A549 (cell line): ENCODE measurements around the gene TXNDC2. TPM values are rescaled to one million over a fixed set of nuclear protein-coding genes. Genes with fewer than 3 reads are reported as not detected.

Experiments
- ATAC-seq, 2 experiments: fragments of 200-7000 bp in 1 of 2; fragments of >200 bp in 1 of 2; cut with Nextera tagmentation in 1 of 2; cut with Tn5 transposase in 1 of 2; 3 replicates each; pipeline versions ENCODE4 v1.8.0 to v1.9.1; 2018 to 2020; ENCODE audit warnings: mild to moderate bottlenecking in 1 of 2, moderate library complexity in 1 of 2
- CTCF ChIA-PET: fragments of 300-600 bp; sonication (Branson Sonifier 250); formaldehyde crosslinking; extraction: SDS; loops from one replicate; lab custom pipeline; 2021; ENCODE audit warnings: antibody characterized with exemption, inconsistent platforms; lab: Yijun Ruan, JAX
- POLR2A ChIA-PET: fragments of 350-600 bp; formaldehyde crosslinking; extraction: SDS; loops from one replicate; lab custom pipeline; 2021; ENCODE audit warnings: antibody characterized with exemption, inconsistent platforms; lab: Yijun Ruan, JAX
- DNase-seq, 2 experiments: peaks; one replicate each; pipeline versions ENCODE4 v3.0.0 to v3.0.0-alpha.2; 2011 to 2016; ENCODE audit warnings: low read depth in 1 of 2, low spot score in 1 of 2
- FAIRE-seq: peaks from 2 replicates; lab custom pipeline; 2011; peaks lifted over from hg19 to GRCh38; lab: Jason Lieb, UNC
- H3K27ac ChIP-seq, 2 experiments: fragments of >200 bp; sonication (Bioruptor Twin); formaldehyde crosslinking; 3 replicates each; pipeline ENCODE4 v1.5.1; 2016 to 2017
- H3K4me1 ChIP-seq: fragments of >200 bp; sonication (Bioruptor Twin); formaldehyde crosslinking; 3 replicates; pipeline ENCODE4 v1.6.1; 2016
- H3K4me2 ChIP-seq: fragments of >200 bp; sonication (Bioruptor Twin); formaldehyde crosslinking; 3 replicates; pipeline ENCODE4 v1.6.1; 2016
- H3K4me3 ChIP-seq: fragments of >200 bp; sonication (Bioruptor Twin); formaldehyde crosslinking; 3 replicates; pipeline ENCODE4 v1.5.1; 2016
- H3K9me3 ChIP-seq: fragments of >200 bp; sonication (Bioruptor Twin); formaldehyde crosslinking; 3 replicates; pipeline ENCODE4 v1.6.1; 2016
- CBX8 ChIP-seq: fragments of 200-600 bp; sonication (generic); IDR thresholded peaks from 2 replicates; pipeline ENCODE4 v1.6.1; 2016
- EP300 ChIP-seq, 2 experiments: fragments of >200 bp; sonication (Bioruptor Twin); formaldehyde crosslinking; IDR thresholded peaks; 2 replicates in 1 of 2; 3 replicates in 1 of 2; pipeline ENCODE4 v1.6.1; 2016 to 2017
- FOSL2 ChIP-seq, 2 experiments: fragments of 450-650 bp in 1 of 2; fragments of >200 bp in 1 of 2; sonication (Bioruptor Twin) in 1 of 2; formaldehyde crosslinking; IDR thresholded peaks; 2 replicates each; pipeline versions ENCODE4 v1.5.0 to v1.6.1; 2016 to 2020; ENCODE audit warnings: mild to moderate bottlenecking in 1 of 2, moderate library complexity in 1 of 2
- FOXS1 ChIP-seq: fragments of 250-450 bp; sonication (Bioruptor Pico); IDR thresholded peaks from 2 replicates; pipeline ENCODE4 v1.5.0; 2020; ENCODE audit warnings: mild to moderate bottlenecking, moderate library complexity
- HDAC2 ChIP-seq: fragments of 200-600 bp; sonication (generic); IDR thresholded peaks from 2 replicates; pipeline ENCODE4 v1.6.1; 2016
- KDM1A ChIP-seq: fragments of 200-600 bp; sonication (generic); IDR thresholded peaks from 2 replicates; pipeline ENCODE4 v1.6.1; 2016; ENCODE audit warnings: low read depth, mild to moderate bottlenecking
- KDM5A ChIP-seq: fragments of 200-600 bp; sonication (generic); IDR thresholded peaks from 2 replicates; pipeline ENCODE4 v1.6.1; 2016; ENCODE audit warnings: antibody characterized with exemption, mild to moderate bottlenecking
- MAFK ChIP-seq: fragments of 450-650 bp; IDR thresholded peaks from 2 replicates; pipeline ENCODE4 v1.6.1; 2014; ENCODE audit not compliant: partially characterized antibody
- MAZ ChIP-seq: fragments of 150-350 bp; IDR thresholded peaks from 2 replicates; pipeline ENCODE4 v1.6.1; 2014; ENCODE audit warnings: antibody characterized with exemption, low read depth, low read length, borderline replicate concordance
- MYC ChIP-seq: IDR thresholded peaks from 2 replicates; pipeline ENCODE4 v1.6.1; 2012; ENCODE audit warnings: mild to moderate bottlenecking, inconsistent platforms, low read length, improper control_type of control experiment, borderline replicate concordance
- NR3C1 ChIP-seq: fragments of >200 bp; sonication (Bioruptor Twin); formaldehyde crosslinking; IDR thresholded peaks from 3 replicates; pipeline ENCODE4 v1.6.1; 2017
- RAD21 ChIP-seq, 2 experiments: fragments of >200 bp in 1 of 2; sonication (Bioruptor Twin) in 1 of 2; formaldehyde crosslinking in 1 of 2; IDR thresholded peaks in 1 of 2; conservative IDR thresholded peaks in 1 of 2; 2 replicates in 1 of 2; 3 replicates in 1 of 2; pipeline ENCODE4 v1.6.1; 2012 to 2018; ENCODE audit warnings: inconsistent platforms in 1 of 2
- RCOR1 ChIP-seq: fragments of 150-350 bp; IDR thresholded peaks from 2 replicates; pipeline ENCODE4 v1.6.1; 2014; ENCODE audit warnings: antibody characterized with exemption, low read length, low read depth
- REST ChIP-seq: fragments of 200-600 bp; sonication (generic); IDR thresholded peaks from 2 replicates; pipeline ENCODE4 v1.6.1; 2016; ENCODE audit warnings: antibody characterized with exemption, mild to moderate bottlenecking, moderate library complexity
- RNF2 ChIP-seq: fragments of 200-600 bp; sonication (generic); IDR thresholded peaks from 2 replicates; pipeline ENCODE4 v1.6.1; 2016; ENCODE audit warnings: low read depth, mild to moderate bottlenecking, antibody characterized with exemption, moderate library complexity, borderline replicate concordance
- SMC3 ChIP-seq: fragments of >200 bp; sonication (Bioruptor Twin); formaldehyde crosslinking; IDR thresholded peaks from 3 replicates; pipeline ENCODE4 v1.6.1; 2018; ENCODE audit warnings: inconsistent platforms
- WGBS: methylation state at CpG from one replicate; pipeline ENCODE4 v1.1.6; 2017; ENCODE audit errors: missing lambda C conversion rate; 5-methylcytosine and 5-hydroxymethylcytosine counted together
- polyA plus RNA-seq, 4 experiments: library from polyadenylated mRNA; depleted of rRNA in 3 of 4; stranded (reverse); fragments of >200 nt; fragmentation: RNase III in 1 of 4; extraction: RNeasy Plus Mini Kit Qiagen cat#74134 plus additional on column Dnase treatment in 1 of 4; gene quantifications; 2 replicates in 3 of 4; 3 replicates in 1 of 4; pipeline ENCODE4 v1.2.3, GENCODE V29; 2011 to 2017
- TF ChIP-seq, protein P1 (sequence below): IDR thresholded peaks from 2 replicates; pipeline ENCODE4 v1.6.1; 2012
- TF ChIP-seq, protein P2 (sequence below): fragments of 150-350 bp; IDR thresholded peaks from 2 replicates; pipeline ENCODE4 v1.6.1; 2014; ENCODE audit warnings: low read depth, mild to moderate bottlenecking, low read length

The TXNDC2 gene
- polyA plus RNA-seq, 2 of the 4 experiments (the other 2 are of a cell fraction): 0.06 to 0.16 TPM

- TF ChIP-seq, protein P1, sequence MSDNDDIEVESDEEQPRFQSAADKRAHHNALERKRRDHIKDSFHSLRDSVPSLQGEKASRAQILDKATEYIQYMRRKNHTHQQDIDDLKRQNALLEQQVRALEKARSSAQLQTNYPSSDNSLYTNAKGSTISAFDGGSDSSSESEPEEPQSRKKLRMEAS: no peak
- TF ChIP-seq SMC3 (no peak), EP300 (IDR thresholded peaks at IDR 0.05) (no peak), RAD21 (conservative IDR thresholded peaks at IDR 0.05 in 1 of 2, IDR thresholded peaks at IDR 0.05 in 1 of 2) (no peak), MAZ (no peak), KDM5A (no peak), HDAC2 (no peak), NR3C1 (no peak), CBX8 (no peak), MYC (no peak), REST (no peak), RCOR1 (no peak), RNF2 (no peak), FOXS1 (CRISPR knock-in tag) (no peak), KDM1A (no peak), FOSL2 (IDR thresholded peaks at IDR 0.05) (no peak), FOSL2 (CRISPR knock-in tag; IDR thresholded peaks at IDR 0.05) (no peak)
- H3K9me3 ChIP-seq: peaks cover 7% of the 10 kb centered on the region; the same call in 1 of the 3 replicates
- POLR2A ChIA-PET: no interaction called here
- no peak for DNase-seq
- H3K4me1 ChIP-seq: peaks cover 7% of the 10 kb centered on the region; the same call in 2 of the 3 replicates
- H3K27ac ChIP-seq: no peak overlapping the region
- ATAC-seq: no peak
- H3K4me3 ChIP-seq: no peak overlapping the region
- no peak for FAIRE-seq
- CTCF ChIA-PET: no interaction called here
- 77% methylated on average over 3 of the region's 3 CpGs for WGBS
- no peak overlapping the region for H3K4me2 ChIP-seq
Measured at GRCh38 chr18:9850309-9850708, 35.5 kb upstream of the TXNDC2 start.

GRCh38 chr18:9851511-9851910, 34.3 kb upstream of the TXNDC2 start:
- no peak for ATAC-seq
- FAIRE-seq: no peak
- CTCF ChIA-PET: interaction anchor here (0.8 to 1.4 kb wide), 2 partner anchors 11 to 15 kb away, joined by 3 read pairs; no protein-coding TSS in a partner anchor
- 92% methylated on average over 2 of the region's 2 CpGs for WGBS
- Histone ChIP-seq H3K4me3 (no peak overlapping the region), H3K4me1 (peaks cover 12% of the 10 kb centered on the region; the same call in 2 of the 3 replicates), H3K27ac (no peak overlapping the region), H3K4me2 (no peak overlapping the region), H3K9me3 (peaks cover 7% of the 10 kb centered on the region; the same call in 1 of the 3 replicates)
- POLR2A ChIA-PET: no interaction called here
- no peak for DNase-seq
- TF ChIP-seq, protein P2, sequence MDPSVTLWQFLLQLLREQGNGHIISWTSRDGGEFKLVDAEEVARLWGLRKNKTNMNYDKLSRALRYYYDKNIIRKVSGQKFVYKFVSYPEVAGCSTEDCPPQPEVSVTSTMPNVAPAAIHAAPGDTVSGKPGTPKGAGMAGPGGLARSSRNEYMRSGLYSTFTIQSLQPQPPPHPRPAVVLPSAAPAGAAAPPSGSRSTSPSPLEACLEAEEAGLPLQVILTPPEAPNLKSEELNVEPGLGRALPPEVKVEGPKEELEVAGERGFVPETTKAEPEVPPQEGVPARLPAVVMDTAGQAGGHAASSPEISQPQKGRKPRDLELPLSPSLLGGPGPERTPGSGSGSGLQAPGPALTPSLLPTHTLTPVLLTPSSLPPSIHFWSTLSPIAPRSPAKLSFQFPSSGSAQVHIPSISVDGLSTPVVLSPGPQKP: no peak

GRCh38 chr18:9852266-9853081, 33.3 kb upstream of the TXNDC2 start:
- ChIA-PET CTCF (interaction anchor here (1.4 kb wide), 1 partner anchor 10 kb away, joined by 3 read pairs; no protein-coding TSS in a partner anchor), POLR2A (no interaction called here)
- ATAC-seq: no peak
- Histone ChIP-seq H3K4me1 (peaks cover 12% of the 10 kb centered on the region; the same call in 2 of the 3 replicates), H3K27ac (no peak overlapping the region), H3K4me2 (no peak overlapping the region), H3K9me3 (peaks cover 7% of the 10 kb centered on the region; the same call in 1 of the 3 replicates), H3K4me3 (no peak overlapping the region)
- TF ChIP-seq MYC: no peak
- TF ChIP-seq MAFK: peak; percentile 4
- peak in 1 of 2 experiments; percentile 27 for DNase-seq
- FAIRE-seq: no peak
- WGBS: 83% methylated on average over 5 of the region's 5 CpGs
